ENCODE measurements around the gene METTL25B. TPM values are rescaled to one million over a fixed set of nuclear protein-coding genes. Genes with fewer than 3 reads are reported as not detected.

Gene METTL25B
- total and polyA plus RNA-seq, 10 of the 15 experiments (the other 5 are each of a cell fraction or from before 2014, with no cell fraction given), result 5.9 to 25.2 (median 13.5) TPM

DNA sequence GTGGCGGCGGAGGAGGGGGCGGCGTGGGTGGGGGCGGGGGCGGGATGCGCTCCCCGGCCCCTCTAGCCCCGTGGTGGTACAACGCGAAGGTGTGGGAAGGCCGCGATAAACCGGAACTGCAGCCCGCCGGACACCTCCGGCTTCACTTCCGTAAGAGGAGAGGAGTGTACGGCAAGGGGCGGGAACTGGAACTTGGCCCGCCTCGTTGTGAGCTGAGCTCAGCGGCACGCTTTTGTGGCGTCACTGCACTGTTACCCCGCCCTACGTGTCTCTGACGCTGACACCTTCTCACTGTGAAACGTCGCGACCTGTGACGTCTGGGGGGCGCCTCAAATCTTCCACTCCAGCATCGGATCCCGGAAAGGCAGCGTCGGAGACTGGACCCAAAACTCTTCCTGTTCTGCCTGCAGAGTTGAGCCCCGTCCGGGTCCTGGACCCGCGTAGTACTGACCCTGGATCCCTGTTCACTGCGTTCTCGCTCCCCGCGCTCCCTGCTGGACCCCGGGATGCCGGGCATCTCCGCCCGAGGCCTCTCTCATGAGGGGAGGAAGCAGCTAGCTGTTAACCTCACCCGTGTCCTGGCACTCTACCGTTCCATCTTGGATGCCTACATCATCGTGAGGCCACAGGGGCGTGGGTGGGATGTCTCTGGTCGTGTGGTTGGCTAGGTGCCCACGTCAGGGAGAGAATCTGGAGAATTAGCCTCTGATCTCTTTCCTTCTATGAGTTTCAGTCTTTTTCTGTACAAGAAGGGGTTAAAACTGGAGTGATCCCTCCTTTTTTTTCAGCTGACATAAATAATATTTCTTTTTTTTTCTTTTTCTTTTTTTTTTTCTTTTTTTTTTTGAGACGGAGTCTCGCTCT is 562 bp downstream of the METTL25B start, which contains the start of gene ISG20L2 (continued):
- TF ChIP-seq SRF (IDR thresholded peaks at IDR 0.05; ENCODE audit: low read depth in 2 of 2, low read length in 2 of 2) (0 out of 4 replicates have a peak, but pooled peaks of 1 of the 2 experiments have one; percentile 15), TCF3 (IDR thresholded peaks at IDR 0.05; ENCODE audit: borderline replicate concordance, insufficient read depth, low read depth, low read length) (no peak), BHLHE40 (IDR thresholded peaks at IDR 0.05; ENCODE audit: borderline replicate concordance in 1 of 2, low read depth in 2 of 2, low read length in 1 of 2) (peak; percentile 93 to 97), CHD2 (IDR thresholded peaks at IDR 0.05; ENCODE audit: borderline replicate concordance, low read depth, low read length) (peak; percentile 59), CREB1 (IDR thresholded peaks at IDR 0.05; ENCODE audit: low read depth) (peak; percentile 99), FOS (IDR thresholded peaks at IDR 0.05; ENCODE audit: borderline replicate concordance, extremely low read depth, insufficient read length) (no peak), SMAD5 (IDR thresholded peaks at IDR 0.05; ENCODE audit: low read depth) (peak; percentile 76), FOXK2 (IDR thresholded peaks at IDR 0.05) (no peak), FOXM1 (IDR thresholded peaks at IDR 0.05; ENCODE audit: low read depth, low read length) (no peak), GATAD2B (conservative IDR thresholded peaks at IDR 0.05; ENCODE audit: low read depth) (peak; percentile 76), SMARCA5 (IDR thresholded peaks at IDR 0.05) (no peak), SIN3A (IDR thresholded peaks at IDR 0.05; ENCODE audit: low read depth, low read length) (peak; percentile 39; the same call in 1 of the 2 replicates), EGR1 (IDR thresholded peaks at IDR 0.05; ENCODE audit: borderline replicate concordance in 1 of 2, low read depth in 2 of 2, low read length in 2 of 2) (peak; percentile 81 to 87), HDGF (IDR thresholded peaks at IDR 0.05) (peak; percentile 67), ZNF24 (IDR thresholded peaks at IDR 0.05) (no peak; the same call in 1 of the 2 replicates), CHD4 (IDR thresholded peaks at IDR 0.05) (no peak), MXI1 (IDR thresholded peaks at IDR 0.05; ENCODE audit: low read depth, low read length) (peak; percentile 68; the same call in 1 of the 2 replicates), RFX5 (IDR thresholded peaks at IDR 0.05; ENCODE audit: low read depth, low read length) (0 out of 2 replicates have a peak, but pooled peaks have one; percentile 39), ZBED1 (IDR thresholded peaks at IDR 0.05; ENCODE audit: borderline replicate concordance) (no peak), NFXL1 (IDR thresholded peaks at IDR 0.05; ENCODE audit: borderline replicate concordance) (no peak), RB1 (IDR thresholded peaks at IDR 0.05; ENCODE audit: borderline replicate concordance) (no peak; the same call in 1 of the 2 replicates), ZNF274 (IDR thresholded peaks at IDR 0.05; ENCODE audit: insufficient read depth, insufficient read length) (no peak)
- TF ChIP-seq, protein P1, sequence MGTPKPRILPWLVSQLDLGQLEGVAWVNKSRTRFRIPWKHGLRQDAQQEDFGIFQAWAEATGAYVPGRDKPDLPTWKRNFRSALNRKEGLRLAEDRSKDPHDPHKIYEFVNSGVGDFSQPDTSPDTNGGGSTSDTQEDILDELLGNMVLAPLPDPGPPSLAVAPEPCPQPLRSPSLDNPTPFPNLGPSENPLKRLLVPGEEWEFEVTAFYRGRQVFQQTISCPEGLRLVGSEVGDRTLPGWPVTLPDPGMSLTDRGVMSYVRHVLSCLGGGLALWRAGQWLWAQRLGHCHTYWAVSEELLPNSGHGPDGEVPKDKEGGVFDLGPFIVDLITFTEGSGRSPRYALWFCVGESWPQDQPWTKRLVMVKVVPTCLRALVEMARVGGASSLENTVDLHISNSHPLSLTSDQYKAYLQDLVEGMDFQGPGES (IDR thresholded peaks at IDR 0.05), result no peak
- TF ChIP-seq, protein P2, sequence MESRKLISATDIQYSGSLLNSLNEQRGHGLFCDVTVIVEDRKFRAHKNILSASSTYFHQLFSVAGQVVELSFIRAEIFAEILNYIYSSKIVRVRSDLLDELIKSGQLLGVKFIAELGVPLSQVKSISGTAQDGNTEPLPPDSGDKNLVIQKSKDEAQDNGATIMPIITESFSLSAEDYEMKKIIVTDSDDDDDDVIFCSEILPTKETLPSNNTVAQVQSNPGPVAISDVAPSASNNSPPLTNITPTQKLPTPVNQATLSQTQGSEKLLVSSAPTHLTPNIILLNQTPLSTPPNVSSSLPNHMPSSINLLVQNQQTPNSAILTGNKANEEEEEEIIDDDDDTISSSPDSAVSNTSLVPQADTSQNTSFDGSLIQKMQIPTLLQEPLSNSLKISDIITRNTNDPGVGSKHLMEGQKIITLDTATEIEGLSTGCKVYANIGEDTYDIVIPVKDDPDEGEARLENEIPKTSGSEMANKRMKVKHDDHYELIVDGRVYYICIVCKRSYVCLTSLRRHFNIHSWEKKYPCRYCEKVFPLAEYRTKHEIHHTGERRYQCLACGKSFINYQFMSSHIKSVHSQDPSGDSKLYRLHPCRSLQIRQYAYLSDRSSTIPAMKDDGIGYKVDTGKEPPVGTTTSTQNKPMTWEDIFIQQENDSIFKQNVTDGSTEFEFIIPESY (IDR thresholded peaks at IDR 0.05), result 0 out of 2 replicates have a peak, but pooled peaks have one; percentile 32

Data from GM12878 (cell line).